Measurements from ENCODE around the gene APOBEC3B.

DNA sequence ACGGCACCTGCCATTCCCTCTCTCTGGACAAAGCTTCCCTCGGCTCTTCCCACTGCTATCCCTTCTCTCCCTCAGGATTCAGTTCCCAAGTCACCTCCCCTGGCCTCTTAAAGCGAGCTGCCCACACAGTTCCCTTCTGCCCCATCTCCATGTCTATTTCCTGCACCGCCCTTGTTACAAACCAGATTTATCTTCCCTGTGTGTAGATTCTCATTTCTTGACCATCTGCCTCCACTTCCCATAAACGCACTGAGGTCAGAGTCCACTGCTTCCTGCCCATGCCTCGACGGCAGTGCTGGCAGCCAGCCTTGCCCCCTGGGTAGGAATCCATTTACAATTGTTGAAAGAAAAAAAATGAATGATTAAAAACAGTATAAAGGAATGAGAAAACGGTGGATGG lies 11.6 kb upstream of the APOBEC3B start:
- TF ChIP-seq, protein P1, sequence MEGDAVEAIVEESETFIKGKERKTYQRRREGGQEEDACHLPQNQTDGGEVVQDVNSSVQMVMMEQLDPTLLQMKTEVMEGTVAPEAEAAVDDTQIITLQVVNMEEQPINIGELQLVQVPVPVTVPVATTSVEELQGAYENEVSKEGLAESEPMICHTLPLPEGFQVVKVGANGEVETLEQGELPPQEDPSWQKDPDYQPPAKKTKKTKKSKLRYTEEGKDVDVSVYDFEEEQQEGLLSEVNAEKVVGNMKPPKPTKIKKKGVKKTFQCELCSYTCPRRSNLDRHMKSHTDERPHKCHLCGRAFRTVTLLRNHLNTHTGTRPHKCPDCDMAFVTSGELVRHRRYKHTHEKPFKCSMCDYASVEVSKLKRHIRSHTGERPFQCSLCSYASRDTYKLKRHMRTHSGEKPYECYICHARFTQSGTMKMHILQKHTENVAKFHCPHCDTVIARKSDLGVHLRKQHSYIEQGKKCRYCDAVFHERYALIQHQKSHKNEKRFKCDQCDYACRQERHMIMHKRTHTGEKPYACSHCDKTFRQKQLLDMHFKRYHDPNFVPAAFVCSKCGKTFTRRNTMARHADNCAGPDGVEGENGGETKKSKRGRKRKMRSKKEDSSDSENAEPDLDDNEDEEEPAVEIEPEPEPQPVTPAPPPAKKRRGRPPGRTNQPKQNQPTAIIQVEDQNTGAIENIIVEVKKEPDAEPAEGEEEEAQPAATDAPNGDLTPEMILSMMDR (conservative IDR thresholded peaks at IDR 0.05) = no peak
- no peak for TF ChIP-seq ZFX (IDR thresholded peaks at IDR 0.05)

Measured in C4-2B (cell line).